ENCODE measurements around the gene RPL13A. TPM values are rescaled to one million over a fixed set of nuclear protein-coding genes. Genes with fewer than 3 reads are reported as not detected.

Gene RPL13A
- total and polyA plus RNA-seq, 8 donors: 1,459 to 2,866 (median 2,024) TPM

- 1% methylated on average over 44 to 50 of the region's 50 CpGs for WGBS, 2 donors
- intact Hi-C loops (cut with DNase I): no loop called here
- no peak for TF ChIP-seq CTCF (IDR thresholded peaks at IDR 0.05)
- ATAC-seq (peak; percentile 81 to 87 (median 84)), FAIRE-seq (no peak), DNase-seq (peak in 3 of 6 donors; percentile 37 to 64 (median 47))
- H3K27ac ChIP-seq: peak overlapping the region; percentile 23 to 64 (median 60)
- H3K4me1 ChIP-seq: peaks cover 0 to 11% (median 0%) of the 10 kb centered on the region in 3 donors
- H3K9me3 ChIP-seq: no peaks in the 10 kb centered on the region
- no peaks in the 10 kb centered on the region for H3K27me3 ChIP-seq
- no peaks in the 10 kb centered on the region for H3K36me3 ChIP-seq
- H3K4me3 ChIP-seq: peak overlapping the region; percentile 73 to 80 (median 75)
These were observed 25.8 kb downstream of the RPL13A start for GRCh38 chr19:49512970-49513745.

- Histone ChIP-seq H3K36me3 (no peaks in the 10 kb centered on the region), H3K4me3 (peak overlapping the region; percentile 13 to 80 (median 74)), H3K27me3 (no peaks in the 10 kb centered on the region), H3K9me3 (no peaks in the 10 kb centered on the region), H3K27ac (no peak overlapping the region), H3K4me1 (peaks cover 0 to 11% (median 0%) of the 10 kb centered on the region in 3 donors)
- WGBS, 2 donors: 7 to 13% methylated on average over 12 of the region's 12 CpGs
- intact Hi-C loops (cut with DNase I): no loop called here
- no peak for TF ChIP-seq CTCF (IDR thresholded peaks at IDR 0.05)
- FAIRE-seq: no peak
- peak; percentile 26 to 54 (median 43) for ATAC-seq
- no peak for DNase-seq
These were observed 26.3 kb downstream of the RPL13A start for GRCh38 chr19:49513746-49514118.

GRCh38 chr19:49514151-49514550, 26.7 kb downstream of the RPL13A start:
- peak overlapping the region; percentile 13 to 80 (median 74) for H3K4me3 ChIP-seq
- H3K36me3 ChIP-seq: no peaks in the 10 kb centered on the region
- no peaks in the 10 kb centered on the region for H3K27me3 ChIP-seq
- no peak for TF ChIP-seq CTCF (IDR thresholded peaks at IDR 0.05)
- 12 to 20% methylated on average over 20 to 21 of the region's 21 CpGs for WGBS, 2 donors
- DNase-seq (peak in 3 of 6 donors; percentile 35 to 82 (median 61)), ATAC-seq (peak; percentile 40 to 67 (median 54)), FAIRE-seq (no peak)
- intact Hi-C loops (cut with DNase I): no loop called here
- peaks cover 0 to 11% (median 0%) of the 10 kb centered on the region in 3 donors for H3K4me1 ChIP-seq
- no peaks in the 10 kb centered on the region for H3K9me3 ChIP-seq
- H3K27ac ChIP-seq: no peak overlapping the region

DNA sequence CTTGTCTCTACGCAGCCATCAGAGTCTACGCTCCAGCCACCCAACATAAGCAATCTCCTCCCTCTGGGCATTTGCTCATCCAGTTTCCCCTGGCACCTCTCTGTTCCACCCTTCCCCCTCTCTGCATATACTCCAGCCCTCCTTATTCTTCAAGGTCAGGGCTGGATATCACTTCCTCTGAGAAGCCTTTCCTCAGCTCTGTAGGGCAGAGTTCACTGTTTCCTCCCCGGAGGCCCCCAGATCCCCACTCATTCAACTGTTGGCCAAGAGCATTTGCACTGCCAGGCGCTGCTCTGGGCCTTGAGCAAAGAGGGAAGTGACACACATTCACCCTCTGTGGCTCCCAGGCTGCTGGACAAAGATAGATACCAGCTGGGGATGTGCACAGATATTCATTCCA, 28.4 kb downstream of the RPL13A start:
- intact Hi-C loops (cut with DNase I): no loop called here
- peaks cover 0 to 11% (median 0%) of the 10 kb centered on the region in 3 donors for H3K4me1 ChIP-seq
- ATAC-seq (peak in 2 of 4 donors; percentile 17 to 25), DNase-seq (no peak), FAIRE-seq (no peak)
- H3K27me3 ChIP-seq: no peaks in the 10 kb centered on the region
- no peaks in the 10 kb centered on the region for H3K9me3 ChIP-seq
- H3K27ac ChIP-seq: no peak overlapping the region
- TF ChIP-seq CTCF (IDR thresholded peaks at IDR 0.05): no peak
- H3K4me3 ChIP-seq: no peak overlapping the region
- 57 to 64% methylated on average over 4 of the region's 4 CpGs for WGBS, 2 donors
- no peaks in the 10 kb centered on the region for H3K36me3 ChIP-seq

DNA sequence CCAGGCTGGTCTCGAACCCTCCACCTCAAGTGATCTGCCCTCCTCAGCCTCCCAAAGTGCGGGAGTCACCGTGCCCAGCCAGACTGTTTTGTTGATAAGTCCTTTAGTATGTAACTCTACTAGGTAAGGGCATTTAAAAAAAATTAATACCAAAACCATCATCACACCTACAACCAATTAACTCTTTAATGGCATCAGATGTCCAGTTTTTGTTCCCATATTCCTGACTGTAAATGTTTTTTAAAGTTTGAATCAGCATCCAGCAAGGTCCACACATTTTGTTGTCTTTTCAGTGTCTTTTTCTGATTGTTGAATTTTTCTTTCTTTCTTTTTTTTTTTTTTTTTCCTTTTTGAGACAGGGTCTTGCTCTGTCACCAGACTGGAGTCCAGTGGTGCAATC, 30.6 kb downstream of the RPL13A start:
- DNase-seq (no peak), FAIRE-seq (no peak), ATAC-seq (no peak)
- H3K27ac ChIP-seq: no peak overlapping the region
- no peak for TF ChIP-seq CTCF (IDR thresholded peaks at IDR 0.05)
- no peaks in the 10 kb centered on the region for H3K27me3 ChIP-seq
- no peaks in the 10 kb centered on the region for H3K9me3 ChIP-seq
- H3K4me3 ChIP-seq: no peak overlapping the region
- H3K4me1 ChIP-seq: peaks cover 0 to 9% (median 0%) of the 10 kb centered on the region in 3 donors
- no peaks in the 10 kb centered on the region for H3K36me3 ChIP-seq
- intact Hi-C loops (cut with DNase I): no loop called here
- WGBS, 2 donors: 94 to 95% methylated on average over 3 of the region's 3 CpGs
